Fibroblast of lung (primary cell): Measurements from ENCODE around the gene MAPK8IP3. TPM values are rescaled to one million over a fixed set of nuclear protein-coding genes. Genes with fewer than 3 reads are reported as not detected.

Source experiments
- DNase-seq, 2 donors: peaks; one replicate each; pipeline versions ENCODE4 v3.0.0 to v3.0.0-alpha.2; 2010; ENCODE audit warnings: low read depth in 2 of 2
- H2AFZ ChIP-seq: 2 replicates; pipeline ENCODE4 v1.5.1; 2012; ENCODE audit warnings: low read length, control low read depth, inconsistent platforms
- H3K27ac ChIP-seq: 2 replicates; pipeline ENCODE4 v1.5.1; 2011; ENCODE audit warnings: low read length, control low read depth; ENCODE audit not compliant: insufficient read depth
- H3K27me3 ChIP-seq: 2 replicates; pipeline ENCODE4 v1.5.1; 2011; ENCODE audit warnings: mild to moderate bottlenecking, low read length; ENCODE audit not compliant: control insufficient read depth, insufficient read depth
- H3K36me3 ChIP-seq: 2 replicates; pipeline ENCODE4 v1.5.1; 2011; ENCODE audit warnings: low read length; ENCODE audit not compliant: control insufficient read depth, insufficient read depth
- H3K4me1 ChIP-seq: 2 replicates; pipeline ENCODE4 v1.5.1; 2011; ENCODE audit warnings: low read length; ENCODE audit not compliant: control insufficient read depth, insufficient read depth; ENCODE audit errors: extremely low read depth
- H3K4me2 ChIP-seq: 2 replicates; pipeline ENCODE4 v1.5.1; 2011; ENCODE audit warnings: low read length, control low read depth; ENCODE audit not compliant: insufficient read depth; ENCODE audit errors: extremely low read depth
- H3K4me3 ChIP-seq, 4 experiments: fragments of 200-600 bp in 1 of 4; sonication (generic) in 1 of 4; replicated peaks in 1 of 4; 2 replicates each; pipeline ENCODE4 v1.5.1; 2011 to 2016; ENCODE audit warnings: low read length in 4 of 4, low read depth in 3 of 4, mild to moderate bottlenecking in 3 of 4, control low read depth in 2 of 4, inconsistent platforms in 1 of 4, mixed read lengths in 1 of 4; ENCODE audit not compliant: insufficient read depth in 1 of 4; ENCODE audit errors: control extremely low read depth in 1 of 4
- H3K79me2 ChIP-seq: 2 replicates; pipeline ENCODE4 v1.5.1; 2012; ENCODE audit warnings: mild to moderate bottlenecking, low read length, inconsistent platforms; ENCODE audit not compliant: control insufficient read depth, insufficient read depth
- H3K9ac ChIP-seq: 2 replicates; pipeline ENCODE4 v1.5.1; 2011; ENCODE audit warnings: mild to moderate bottlenecking, low read length, control low read depth; ENCODE audit not compliant: insufficient read depth
- H3K9me3 ChIP-seq: 2 replicates; pipeline ENCODE4 v1.5.1; 2012; ENCODE audit warnings: low read depth, low read length; ENCODE audit not compliant: control insufficient read depth, insufficient read depth
- H4K20me1 ChIP-seq: 2 replicates; pipeline ENCODE4 v1.5.1; 2011; ENCODE audit warnings: low read length; ENCODE audit not compliant: control insufficient read depth, insufficient read depth; ENCODE audit errors: extremely low read depth
- CTCF ChIP-seq, 2 donors: IDR thresholded peaks in 1 of 2; conservative IDR thresholded peaks in 1 of 2; 1 replicate in 1 of 2; 2 replicates in 1 of 2; pipeline ENCODE4 v1.5.1; 2011 to 2012; ENCODE audit warnings: low read length in 2 of 2, control low read depth in 1 of 2, inconsistent platforms in 1 of 2, low read depth in 1 of 2, mild to moderate bottlenecking in 1 of 2
- EZH2 ChIP-seq: IDR thresholded peaks from 2 replicates; pipeline ENCODE4 v1.5.1; 2012; ENCODE audit warnings: low read length, control low read depth, mild to moderate bottlenecking; ENCODE audit errors: missing control alignments
- polyA plus RNA-seq, 2 donors: library from polyadenylated mRNA; depleted of rRNA in 1 of 2; stranded (reverse) in 1 of 2; unstranded in 1 of 2; fragments of >200 nt; gene quantifications; 2 replicates each; pipeline ENCODE4 v1.2.1, GENCODE V29; 2011 to 2012; ENCODE audit warnings: missing spikeins in 1 of 2
- total RNA-seq: library from RNA; depleted of rRNA; stranded (reverse); fragments of >200 nt; gene quantifications from 2 replicates; pipeline ENCODE4 v1.2.1, GENCODE V29; 2014

Gene MAPK8IP3
- total and polyA plus RNA-seq, 2 donors (not counting 1 experiment from before 2014, with no cell fraction given), result 9.4 to 36.3 TPM

DNA sequence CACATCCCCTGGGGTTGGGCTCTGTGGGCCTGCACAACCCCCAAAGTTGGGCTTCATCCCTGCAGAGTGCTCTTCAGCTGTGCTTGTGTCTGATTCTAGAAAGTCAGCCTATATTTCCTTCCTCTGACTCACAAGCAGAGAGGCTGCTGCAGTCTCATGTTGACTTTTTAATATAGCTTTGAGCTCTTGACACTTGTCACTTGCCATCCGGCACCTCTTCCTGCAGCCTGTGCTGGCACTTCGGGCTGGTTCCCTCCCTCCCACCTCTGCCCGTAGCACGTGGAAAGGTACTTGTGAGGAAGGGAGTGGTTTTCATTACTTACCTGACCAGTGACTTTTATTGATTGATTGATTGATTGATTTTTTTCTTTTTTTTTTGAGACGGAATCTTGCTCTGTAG lies 47.0 kb upstream of the MAPK8IP3 start:
- Histone ChIP-seq H3K27ac (no peak overlapping the region), H3K9me3 (no peaks in the 10 kb centered on the region), H3K36me3 (peaks cover 28% of the 10 kb centered on the region), H4K20me1 (no peaks in the 10 kb centered on the region), H3K4me1 (no peaks in the 10 kb centered on the region), H3K4me3 (no peak overlapping the region), H2AFZ (no peak overlapping the region), H3K27me3 (no peaks in the 10 kb centered on the region), H3K79me2 (no peaks in the 10 kb centered on the region), H3K9ac (no peak overlapping the region), H3K4me2 (no peak overlapping the region)
- no peak for DNase-seq
- TF ChIP-seq CTCF (conservative IDR thresholded peaks at IDR 0.05 in 1 of 2, IDR thresholded peaks at IDR 0.05 in 1 of 2; ENCODE audit: low read depth in 1 of 2, low read length in 2 of 2) (no peak), EZH2 (no peak)

- DNase-seq, result no peak
Observed at GRCh38 chr16:1661826-1662225, 44.2 kb upstream of the MAPK8IP3 start.

DNA sequence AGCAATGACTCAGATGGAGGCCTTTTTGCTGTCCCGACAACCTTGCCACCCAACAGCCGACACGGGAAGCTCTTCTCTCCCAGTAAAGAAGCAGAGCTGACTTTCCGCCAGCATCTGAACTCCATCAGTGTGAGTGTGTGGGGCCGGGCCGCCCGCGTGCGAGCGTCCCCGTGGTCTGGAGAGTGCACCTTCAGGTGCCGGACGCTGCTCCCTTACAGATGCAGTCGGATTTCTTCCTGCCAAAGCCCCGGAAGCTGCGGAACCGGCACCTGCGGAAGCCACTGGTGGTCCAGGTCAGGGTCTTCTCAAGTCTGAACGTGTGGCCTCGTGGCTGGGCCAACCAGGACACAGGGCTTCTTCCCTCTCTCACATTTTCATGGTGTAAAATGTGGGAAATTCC lies 43.5 kb upstream of the MAPK8IP3 start:
- no peaks in the 10 kb centered on the region for H3K9me3 ChIP-seq
- TF ChIP-seq EZH2 (no peak), CTCF (conservative IDR thresholded peaks at IDR 0.05 in 1 of 2, IDR thresholded peaks at IDR 0.05 in 1 of 2; ENCODE audit: low read depth in 1 of 2, low read length in 2 of 2) (no peak)
- H2AFZ ChIP-seq, result no peak overlapping the region

More at GRCh38 chr16:1661826-1662225, 44.2 kb upstream of the MAPK8IP3 start:
- Histone ChIP-seq H3K4me1 (no peaks in the 10 kb centered on the region), H3K4me3 (no peak overlapping the region), H2AFZ (no peak overlapping the region), H3K27me3 (no peaks in the 10 kb centered on the region), H3K4me2 (no peak overlapping the region), H3K36me3 (peaks cover 34% of the 10 kb centered on the region), H3K79me2 (no peaks in the 10 kb centered on the region), H3K27ac (no peak overlapping the region), H3K9me3 (no peaks in the 10 kb centered on the region), H3K9ac (no peak overlapping the region), H4K20me1 (no peaks in the 10 kb centered on the region)
- no peak for TF ChIP-seq CTCF (conservative IDR thresholded peaks at IDR 0.05 in 1 of 2, IDR thresholded peaks at IDR 0.05 in 1 of 2; ENCODE audit: low read depth in 1 of 2, low read length in 2 of 2)
- TF ChIP-seq EZH2, result no peak

More for the DNA sequence above, 43.5 kb upstream of the MAPK8IP3 start:
- no peak overlapping the region for H3K4me3 ChIP-seq
- H3K79me2 ChIP-seq, result no peaks in the 10 kb centered on the region
- peaks cover 34% of the 10 kb centered on the region for H3K36me3 ChIP-seq
- H3K27me3 ChIP-seq, result no peaks in the 10 kb centered on the region
- no peak overlapping the region for H3K4me2 ChIP-seq
- H3K9ac ChIP-seq, result no peak overlapping the region
- H4K20me1 ChIP-seq, result no peaks in the 10 kb centered on the region
- DNase-seq, result no peak
- H3K4me1 ChIP-seq, result no peaks in the 10 kb centered on the region
- H3K27ac ChIP-seq, result no peak overlapping the region
